ENCODE data around the gene VEZT.

Gene VEZT

DNA sequence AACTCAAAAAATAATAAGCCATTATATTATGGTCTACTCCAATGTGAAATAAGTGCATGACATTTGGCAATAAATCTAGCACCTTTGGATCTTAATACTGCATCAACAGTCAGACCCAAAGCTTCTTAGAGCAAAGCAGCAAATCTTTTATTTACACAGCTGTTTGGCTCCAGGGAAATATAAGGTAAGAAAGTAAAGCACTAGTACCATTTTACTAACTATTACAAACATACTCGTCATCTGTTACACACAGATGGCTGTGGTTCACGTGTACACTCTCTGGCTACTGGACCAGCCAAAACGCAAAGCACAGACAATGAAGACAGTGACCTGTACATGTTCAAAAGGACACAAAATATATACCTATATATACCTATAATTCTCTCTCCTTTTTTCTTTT is 3.1 kb upstream of the VEZT start:
- no peak overlapping the region for H3K4me3 ChIP-seq (ENCODE audit: low read length)
- no peaks in the 10 kb centered on the region for H3K27me3 ChIP-seq (ENCODE audit: control insufficient read depth, insufficient read depth, low read length)
- no peaks in the 10 kb centered on the region for H3K9me3 ChIP-seq (replicated peaks; ENCODE audit: low read length)
- H3K4me1 ChIP-seq (ENCODE audit: control insufficient read depth, insufficient read depth, low read length), result peaks cover 10% of the 10 kb centered on the region
- H3K4me2 ChIP-seq (ENCODE audit: low read length), result no peak overlapping the region
- H3K9ac ChIP-seq (ENCODE audit: low read depth, low read length), result no peak overlapping the region
- H3K36me3 ChIP-seq (ENCODE audit: insufficient read depth, low read length), result no peaks in the 10 kb centered on the region

- H3K36me3 ChIP-seq (ENCODE audit: insufficient read depth, low read length), result no peaks in the 10 kb centered on the region
- peak overlapping the region; percentile 81 for H3K4me3 ChIP-seq (ENCODE audit: low read length)
- no peak overlapping the region for H3K9ac ChIP-seq (ENCODE audit: low read depth, low read length)
- no peaks in the 10 kb centered on the region for H3K9me3 ChIP-seq (replicated peaks; ENCODE audit: low read length)
- H3K27me3 ChIP-seq (ENCODE audit: control insufficient read depth, insufficient read depth, low read length), result no peaks in the 10 kb centered on the region
- peak overlapping the region; percentile 88 for H3K4me2 ChIP-seq (ENCODE audit: low read length)
- H3K4me1 ChIP-seq (ENCODE audit: control insufficient read depth, insufficient read depth, low read length), result peaks cover 12% of the 10 kb centered on the region
Measured at GRCh38 chr12:95215949-95216348, 1.7 kb upstream of the VEZT start.

GRCh38 chr12:95216711-95217376 is 763 bp upstream of the VEZT start:
- Histone ChIP-seq H3K9me3 (replicated peaks; ENCODE audit: low read length) (no peaks in the 10 kb centered on the region), H3K4me1 (ENCODE audit: control insufficient read depth, insufficient read depth, low read length) (peaks cover 12% of the 10 kb centered on the region), H3K4me2 (ENCODE audit: low read length) (peak overlapping the region; percentile 88), H3K27me3 (ENCODE audit: control insufficient read depth, insufficient read depth, low read length) (no peaks in the 10 kb centered on the region), H3K4me3 (ENCODE audit: low read length) (peak overlapping the region; percentile 81), H3K9ac (ENCODE audit: low read depth, low read length) (peak overlapping the region; percentile 80), H3K36me3 (ENCODE audit: insufficient read depth, low read length) (no peaks in the 10 kb centered on the region)

- Histone ChIP-seq H3K9ac (ENCODE audit: low read depth, low read length) (peak overlapping the region; percentile 92), H3K4me3 (ENCODE audit: low read length) (peak overlapping the region; percentile 94), H3K4me1 (ENCODE audit: control insufficient read depth, insufficient read depth, low read length) (peaks cover 12% of the 10 kb centered on the region), H3K9me3 (replicated peaks; ENCODE audit: low read length) (no peaks in the 10 kb centered on the region), H3K4me2 (ENCODE audit: low read length) (peak overlapping the region; percentile 91), H3K36me3 (ENCODE audit: insufficient read depth, low read length) (no peaks in the 10 kb centered on the region), H3K27me3 (ENCODE audit: control insufficient read depth, insufficient read depth, low read length) (no peaks in the 10 kb centered on the region)
Measured at GRCh38 chr12:95218150-95219133, 835 bp downstream of the VEZT start.

GRCh38 chr12:95220190-95220589 is 2.6 kb downstream of the VEZT start:
- Histone ChIP-seq H3K4me3 (ENCODE audit: low read length) (no peak overlapping the region), H3K9me3 (replicated peaks; ENCODE audit: low read length) (no peaks in the 10 kb centered on the region), H3K4me2 (ENCODE audit: low read length) (peak overlapping the region; percentile 91), H3K9ac (ENCODE audit: low read depth, low read length) (no peak overlapping the region), H3K36me3 (ENCODE audit: insufficient read depth, low read length) (peaks cover 10% of the 10 kb centered on the region), H3K4me1 (ENCODE audit: control insufficient read depth, insufficient read depth, low read length) (peaks cover 24% of the 10 kb centered on the region), H3K27me3 (ENCODE audit: control insufficient read depth, insufficient read depth, low read length) (no peaks in the 10 kb centered on the region)

GRCh38 chr12:95220726-95221125 is 3.1 kb downstream of the VEZT start:
- Histone ChIP-seq H3K36me3 (ENCODE audit: insufficient read depth, low read length) (peaks cover 10% of the 10 kb centered on the region), H3K9ac (ENCODE audit: low read depth, low read length) (no peak overlapping the region), H3K4me3 (ENCODE audit: low read length) (no peak overlapping the region), H3K4me1 (ENCODE audit: control insufficient read depth, insufficient read depth, low read length) (peaks cover 24% of the 10 kb centered on the region), H3K9me3 (replicated peaks; ENCODE audit: low read length) (no peaks in the 10 kb centered on the region), H3K4me2 (ENCODE audit: low read length) (no peak overlapping the region), H3K27me3 (ENCODE audit: control insufficient read depth, insufficient read depth, low read length) (no peaks in the 10 kb centered on the region)

- Histone ChIP-seq H3K9ac (ENCODE audit: low read depth, low read length) (no peak overlapping the region), H3K4me2 (ENCODE audit: low read length) (no peak overlapping the region), H3K9me3 (replicated peaks; ENCODE audit: low read length) (no peaks in the 10 kb centered on the region), H3K4me3 (ENCODE audit: low read length) (no peak overlapping the region), H3K36me3 (ENCODE audit: insufficient read depth, low read length) (peaks cover 10% of the 10 kb centered on the region), H3K27me3 (ENCODE audit: control insufficient read depth, insufficient read depth, low read length) (no peaks in the 10 kb centered on the region), H3K4me1 (ENCODE audit: control insufficient read depth, insufficient read depth, low read length) (peaks cover 13% of the 10 kb centered on the region)
Measured at GRCh38 chr12:95224202-95225170, 6.9 kb downstream of the VEZT start.

DNA sequence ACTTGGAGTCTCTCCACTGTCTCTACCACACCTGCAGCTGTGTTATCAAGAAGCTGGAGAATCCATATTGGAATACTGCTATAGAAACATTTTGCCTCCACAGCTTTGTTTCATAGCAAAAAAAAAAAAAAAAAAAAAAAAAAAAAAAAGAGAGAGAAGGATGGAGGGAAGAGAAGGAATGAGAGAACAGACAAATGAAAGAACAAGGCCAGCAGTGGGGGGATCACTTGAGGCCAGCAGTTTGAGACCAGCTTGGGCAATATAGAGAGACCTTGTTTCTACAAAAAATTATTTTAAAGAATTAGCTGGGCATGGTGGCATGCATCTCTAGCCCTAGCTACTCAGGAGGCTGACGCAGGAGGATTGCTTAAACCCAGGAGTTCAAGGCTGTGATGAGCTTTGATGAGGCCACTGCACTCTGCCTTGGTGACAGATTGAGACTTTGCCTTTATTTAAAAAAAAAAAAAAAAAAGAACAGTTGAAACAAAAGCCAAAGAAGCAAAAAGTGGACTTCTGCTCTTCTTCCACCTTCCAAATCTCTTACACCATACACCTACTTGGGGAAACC is 8.1 kb downstream of the VEZT start:
- no peak overlapping the region for H3K4me2 ChIP-seq (ENCODE audit: low read length)
- H3K36me3 ChIP-seq (ENCODE audit: insufficient read depth, low read length), result peaks cover 10% of the 10 kb centered on the region
- H3K9me3 ChIP-seq (replicated peaks; ENCODE audit: low read length), result no peaks in the 10 kb centered on the region
- peaks cover 13% of the 10 kb centered on the region for H3K4me1 ChIP-seq (ENCODE audit: control insufficient read depth, insufficient read depth, low read length)
- H3K4me3 ChIP-seq (ENCODE audit: low read length), result no peak overlapping the region
- H3K27me3 ChIP-seq (ENCODE audit: control insufficient read depth, insufficient read depth, low read length), result no peaks in the 10 kb centered on the region
- H3K9ac ChIP-seq (ENCODE audit: low read depth, low read length), result no peak overlapping the region

GRCh38 chr12:95227818-95228356 is 10.3 kb downstream of the VEZT start:
- no peak overlapping the region for H3K9ac ChIP-seq (ENCODE audit: low read depth, low read length)

GRCh38 chr12:95228617-95229016 is 11.0 kb downstream of the VEZT start:
- peaks cover 10% of the 10 kb centered on the region for H3K36me3 ChIP-seq (ENCODE audit: insufficient read depth, low read length)
- no peak overlapping the region for H3K4me2 ChIP-seq (ENCODE audit: low read length)

More at GRCh38 chr12:95227818-95228356, 10.3 kb downstream of the VEZT start:
- H3K36me3 ChIP-seq (ENCODE audit: insufficient read depth, low read length), result peaks cover 10% of the 10 kb centered on the region
- no peak overlapping the region for H3K4me3 ChIP-seq (ENCODE audit: low read length)
- no peaks in the 10 kb centered on the region for H3K27me3 ChIP-seq (ENCODE audit: control insufficient read depth, insufficient read depth, low read length)
- H3K9me3 ChIP-seq (replicated peaks; ENCODE audit: low read length), result no peaks in the 10 kb centered on the region
- H3K4me2 ChIP-seq (ENCODE audit: low read length), result no peak overlapping the region
- peaks cover 17% of the 10 kb centered on the region for H3K4me1 ChIP-seq (ENCODE audit: control insufficient read depth, insufficient read depth, low read length)

More at GRCh38 chr12:95228617-95229016, 11.0 kb downstream of the VEZT start:
- Histone ChIP-seq H3K4me3 (ENCODE audit: low read length) (no peak overlapping the region), H3K9ac (ENCODE audit: low read depth, low read length) (no peak overlapping the region), H3K9me3 (replicated peaks; ENCODE audit: low read length) (no peaks in the 10 kb centered on the region), H3K27me3 (ENCODE audit: control insufficient read depth, insufficient read depth, low read length) (no peaks in the 10 kb centered on the region), H3K4me1 (ENCODE audit: control insufficient read depth, insufficient read depth, low read length) (peaks cover 17% of the 10 kb centered on the region)
